Stimulated activated CD4-positive, alpha-beta T cell treated with anti-CD3 and anti-CD28 coated beads, Interleukin-4, amount 100 ng/mL, for 24 hours (primary cell): ENCODE measurements around the gene AKAP14.
"Not testable (repeated sequence)": the region's sequence is repeated elsewhere in the genome, so short reads cannot be mapped to it uniquely, and the experiment has no call there.

Experiments
- DNase-seq: peaks from one replicate; pipeline ENCODE4 v3.0.0-alpha.2; 2020

AKAP14 gene

GRCh38 chrX:119895843-119896326 is at the start of gene AKAP14:
Gene AKAP14, plus strand, starts transcription at chrX:119895893. Its CDS starts 7,331 bp downstream, at chrX:119903224.
- no peak for DNase-seq

GRCh38 chrX:119852382-119853353 is 43.0 kb upstream of the AKAP14 start, which contains the start of gene UPF3B:
Gene UPF3B, minus strand, starts transcription at chrX:119852963. Its CDS starts 35 bp downstream, at chrX:119852928.
- DNase-seq = peak; percentile 94

GRCh38 chrX:119853444-119853843 is 42.2 kb upstream of the AKAP14 start:
- no peak for DNase-seq

- DNase-seq = peak; percentile 23
Measured at GRCh38 chrX:119870626-119871131, 25.0 kb upstream of the AKAP14 start.

- DNase-seq = no peak
Measured at GRCh38 chrX:119871245-119871598, 24.5 kb upstream of the AKAP14 start.

- peak; percentile 83 for DNase-seq
Measured at GRCh38 chrX:119871599-119872395, 23.9 kb upstream of the AKAP14 start, which contains the start of the genes NDUFA1 and RNF113A. Gene NDUFA1, plus strand, starts transcription at chrX:119871832. Its CDS starts 80 bp downstream, at chrX:119871912. Gene RNF113A, minus strand, starts transcription at chrX:119871733. Its CDS starts 120 bp downstream, at chrX:119871613.

- DNase-seq = no peak
Measured at GRCh38 chrX:119878740-119879139, 17.0 kb upstream of the AKAP14 start.

GRCh38 chrX:119880076-119880475 is 15.6 kb upstream of the AKAP14 start:
- DNase-seq = peak; percentile 3

GRCh38 chrX:119880552-119881437 is 14.9 kb upstream of the AKAP14 start:
- DNase-seq = peak; percentile 27

- no peak for DNase-seq
Measured at GRCh38 chrX:119885554-119886428, 9.9 kb upstream of the AKAP14 start.

GRCh38 chrX:119887721-119888425 is 7.8 kb upstream of the AKAP14 start:
- peak; percentile 59 for DNase-seq

GRCh38 chrX:119890626-119891025 is 5.1 kb upstream of the AKAP14 start:
- not testable (repeated sequence) for DNase-seq

- DNase-seq = not testable (repeated sequence)
Measured at GRCh38 chrX:119891961-119892692, 3.6 kb upstream of the AKAP14 start.

- no peak for DNase-seq
Measured at GRCh38 chrX:119899125-119899524, 3.4 kb downstream of the AKAP14 start.

GRCh38 chrX:119900976-119901375 is 5.3 kb downstream of the AKAP14 start:
- DNase-seq = no peak

- no peak for DNase-seq
Measured at GRCh38 chrX:119916310-119916709, 20.6 kb downstream of the AKAP14 start.

- no peak for DNase-seq
Measured at GRCh38 chrX:119917877-119918276, 22.2 kb downstream of the AKAP14 start.

GRCh38 chrX:119919835-119920585 is 24.3 kb downstream of the AKAP14 start:
- no peak for DNase-seq

- DNase-seq = not testable (repeated sequence)
Measured at GRCh38 chrX:119922391-119922790, 26.7 kb downstream of the AKAP14 start.
